Body of pancreas (tissue), 4 donors: ENCODE results near the gene CD4.

Source experiments
- CTCF ChIP-seq, 7 experiments: fragments of 450-650 bp in 4 of 7; fragments of 200-600 bp in 3 of 7; sonication (generic) in 3 of 7; IDR thresholded peaks; one replicate each; pipeline ENCODE4 v1.5.1; 2016 to 2019; ENCODE audit warnings: antibody characterized with exemption in 7 of 7
- POLR2A ChIP-seq, 3 donors: fragments of 450-650 bp; IDR thresholded peaks; one replicate each; pipeline ENCODE4 v1.6.1; 2016; ENCODE audit warnings: antibody characterized with exemption in 3 of 3, mild to moderate bottlenecking in 2 of 3

DNA sequence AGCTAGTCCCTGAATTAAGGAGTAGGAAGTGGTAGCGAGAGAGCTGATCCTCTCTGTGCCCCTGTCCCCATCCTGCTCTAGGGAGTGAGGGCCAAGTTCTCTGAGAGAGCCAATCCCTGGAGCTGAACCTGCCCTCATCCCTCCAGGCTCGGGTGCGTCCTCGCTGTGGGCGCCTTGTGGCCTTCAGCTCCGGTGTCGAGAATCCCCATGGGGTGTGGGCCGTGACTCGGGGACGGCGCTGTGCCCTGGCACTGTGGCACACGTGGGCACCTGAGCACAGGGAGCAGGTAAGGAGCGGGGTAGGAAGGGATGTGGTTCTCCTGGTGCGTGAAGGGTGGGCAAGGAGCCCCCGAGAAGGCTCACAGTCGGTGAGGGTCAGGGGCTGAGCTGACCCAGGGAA is 49.5 kb downstream of the CD4 start:
- no peak for TF ChIP-seq CTCF (IDR thresholded peaks at IDR 0.05)
- TF ChIP-seq POLR2A (IDR thresholded peaks at IDR 0.05): no peak
